NCI-H82 treated with DMSO at 0.1 percent for 48 hours (cell line): Measurements from ENCODE around the gene TEX2.
"Not testable (repeated sequence)": the region's sequence is repeated elsewhere in the genome, so short reads cannot be mapped to it uniquely, and the experiment has no call there.

Source experiments
- DNase-seq: peaks from one replicate; lab custom pipeline; 2025; ENCODE audit not compliant: unreplicated experiment; lab: John Stamatoyannopoulos, UW

Gene TEX2

GRCh38 chr17:64186171-64187092 lies 76.6 kb downstream of the TEX2 start:
- DNase-seq: peak; percentile 38

GRCh38 chr17:64185557-64185956 lies 77.5 kb downstream of the TEX2 start:
- DNase-seq: not testable (repeated sequence)

GRCh38 chr17:64185101-64185500 lies 78.0 kb downstream of the TEX2 start:
- DNase-seq: no peak

GRCh38 chr17:64183815-64184214 lies 79.2 kb downstream of the TEX2 start:
- no peak for DNase-seq

- no peak for DNase-seq
Observed at GRCh38 chr17:64182325-64183012, 80.6 kb downstream of the TEX2 start.

GRCh38 chr17:64180089-64181073 lies 82.7 kb downstream of the TEX2 start:
- no peak for DNase-seq

- not testable (repeated sequence) for DNase-seq
Observed at GRCh38 chr17:64179024-64179423, 84.0 kb downstream of the TEX2 start.

GRCh38 chr17:64178011-64178825 lies 84.8 kb downstream of the TEX2 start:
- peak; percentile 38 for DNase-seq

- no peak for DNase-seq
Observed at GRCh38 chr17:64177311-64178010, 85.6 kb downstream of the TEX2 start.

GRCh38 chr17:64176556-64176955 lies 86.5 kb downstream of the TEX2 start:
- peak; percentile 27 for DNase-seq

- DNase-seq: no peak
Observed at GRCh38 chr17:64174686-64175456, 88.2 kb downstream of the TEX2 start.

GRCh38 chr17:64173646-64174045 lies 89.4 kb downstream of the TEX2 start:
- no peak for DNase-seq

GRCh38 chr17:64172510-64172909 lies 90.5 kb downstream of the TEX2 start:
- no peak for DNase-seq

GRCh38 chr17:64171041-64171440 lies 92.0 kb downstream of the TEX2 start:
- no peak for DNase-seq

- no peak for DNase-seq
Observed at GRCh38 chr17:64170286-64170685, 92.8 kb downstream of the TEX2 start.

- not testable (repeated sequence) for DNase-seq
Observed at GRCh38 chr17:64167666-64168065, 95.4 kb downstream of the TEX2 start.

- DNase-seq: no peak
Observed at GRCh38 chr17:64166876-64167275, 96.2 kb downstream of the TEX2 start.

- DNase-seq: no peak
Observed at GRCh38 chr17:64165347-64165746, 97.7 kb downstream of the TEX2 start.
